Measurements from ENCODE around the gene KATNBL1.
"Not testable (repeated sequence)": the region's sequence is repeated elsewhere in the genome, so short reads cannot be mapped to it uniquely, and the experiment has no call there.

Gene KATNBL1

DNA sequence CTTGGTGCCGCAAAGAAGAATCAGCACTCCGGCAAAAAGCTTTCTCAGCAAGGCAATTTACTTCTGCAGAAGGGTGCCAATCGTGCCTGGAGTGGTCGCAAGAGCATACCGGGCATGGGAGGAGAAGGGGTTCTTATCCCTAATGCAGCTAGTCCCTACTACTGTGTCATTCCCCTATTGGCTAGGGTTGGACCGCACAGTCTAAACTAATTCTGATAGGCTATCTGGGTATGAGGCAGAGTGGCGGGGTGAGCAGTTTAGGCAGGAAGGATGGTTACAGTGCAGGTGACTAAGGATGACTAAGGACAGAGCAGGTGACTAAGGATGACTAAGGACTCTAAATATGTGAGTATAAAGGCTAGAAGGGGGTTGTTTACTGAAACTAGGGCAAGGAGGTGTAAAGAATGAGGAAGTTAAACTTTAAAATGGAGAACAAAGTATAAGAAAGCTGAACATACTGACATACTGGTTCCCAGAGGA, 55.1 kb downstream of the KATNBL1 start:
- WGBS (ENCODE audit: insufficient coverage, insufficient read length): no CpG with 5 or more reads among the region's 7 CpGs
- H3K36me3 ChIP-seq (ENCODE audit: control insufficient read depth, insufficient read depth, low read length): 0 out of 2 replicates have a peak, but pooled peaks cover 2% of the 10 kb centered on the region
- no peaks in the 10 kb centered on the region for H3K4me1 ChIP-seq (ENCODE audit: control insufficient read depth, insufficient read depth, low read length)
- H3K9me3 ChIP-seq (ENCODE audit: control insufficient read depth, insufficient read depth, low read length): peaks cover 2% of the 10 kb centered on the region
- H3K27ac ChIP-seq (ENCODE audit: low read length): no peak overlapping the region
- no peaks in the 10 kb centered on the region for H3K27me3 ChIP-seq (ENCODE audit: control insufficient read depth, insufficient read depth, low read length)
- H3K4me3 ChIP-seq (ENCODE audit: low read length): no peak overlapping the region
- DNase-seq (ENCODE audit: low read depth, low spot score): no peak

DNA sequence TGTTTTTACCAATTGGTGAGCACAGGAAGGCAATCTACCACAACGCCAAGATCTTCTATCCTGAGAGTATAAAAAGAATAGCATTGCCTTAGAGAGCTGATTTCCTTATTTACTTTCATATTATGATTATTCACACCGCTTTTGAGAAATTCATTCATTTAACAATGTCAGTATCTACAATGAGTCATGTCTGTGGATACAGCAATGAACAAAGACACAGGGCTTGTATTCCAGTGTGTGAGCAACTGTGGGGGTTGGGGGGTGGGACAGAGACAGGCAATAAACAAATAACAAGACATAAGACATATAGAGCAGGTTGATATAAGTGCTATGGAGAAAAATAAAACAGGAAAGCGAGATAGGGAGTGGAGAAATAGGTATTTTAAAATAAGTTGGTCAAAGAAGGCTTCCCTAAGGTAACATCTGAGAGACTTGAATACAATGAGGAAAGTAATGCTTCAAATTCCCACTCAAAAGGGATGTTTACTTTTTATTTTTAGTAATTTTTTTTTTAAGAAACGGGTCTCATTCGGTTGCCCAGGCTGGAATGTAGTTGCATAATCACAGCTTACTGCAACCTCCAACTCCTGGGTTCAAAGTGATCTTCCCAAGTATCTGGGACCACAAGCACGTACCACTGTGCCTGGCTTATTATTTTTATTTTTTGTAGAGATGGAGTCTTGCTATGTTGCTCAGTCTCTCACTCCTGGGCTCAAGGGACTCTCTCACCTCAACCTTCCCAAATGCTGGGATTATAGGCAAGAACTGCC, 62.3 kb downstream of the KATNBL1 start:
- Histone ChIP-seq H3K9me3 (ENCODE audit: control insufficient read depth, insufficient read depth, low read length) (no peaks in the 10 kb centered on the region), H3K27me3 (ENCODE audit: control insufficient read depth, insufficient read depth, low read length) (no peaks in the 10 kb centered on the region), H3K4me3 (ENCODE audit: low read length) (no peak overlapping the region), H3K27ac (ENCODE audit: low read length) (no peak overlapping the region), H3K36me3 (ENCODE audit: control insufficient read depth, insufficient read depth, low read length) (no peaks in the 10 kb centered on the region), H3K4me1 (ENCODE audit: control insufficient read depth, insufficient read depth, low read length) (no peaks in the 10 kb centered on the region)
- no peak for DNase-seq (ENCODE audit: low read depth, low spot score)
- WGBS (ENCODE audit: insufficient coverage, insufficient read length): 100% methylated on average over 1 of the region's 6 CpGs

DNA sequence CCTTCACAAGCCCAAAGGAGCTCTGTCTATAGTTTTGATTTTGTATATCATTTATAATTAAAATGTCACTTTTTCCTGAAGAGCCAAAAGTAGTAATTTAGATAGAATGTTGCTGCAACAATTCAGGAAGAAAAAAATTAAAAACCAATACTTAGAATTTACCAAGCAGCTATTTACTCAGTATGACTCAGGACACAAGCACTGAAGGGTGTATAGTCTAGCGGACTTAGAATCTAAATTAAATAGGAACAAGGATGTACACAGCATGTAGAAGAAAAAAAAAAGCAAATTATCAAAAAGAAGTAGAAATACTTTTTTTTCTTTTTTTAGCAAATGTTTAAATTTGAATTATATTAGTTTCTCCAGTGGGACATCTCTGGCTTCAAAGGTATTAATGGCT, 76.4 kb downstream of the KATNBL1 start:
- Histone ChIP-seq H3K27me3 (ENCODE audit: control insufficient read depth, insufficient read depth, low read length) (no peaks in the 10 kb centered on the region), H3K4me1 (ENCODE audit: control insufficient read depth, insufficient read depth, low read length) (no peaks in the 10 kb centered on the region), H3K9me3 (ENCODE audit: control insufficient read depth, insufficient read depth, low read length) (no peaks in the 10 kb centered on the region), H3K4me3 (ENCODE audit: low read length) (no peak overlapping the region), H3K36me3 (ENCODE audit: control insufficient read depth, insufficient read depth, low read length) (no peaks in the 10 kb centered on the region), H3K27ac (ENCODE audit: low read length) (no peak overlapping the region)
- no peak for DNase-seq (ENCODE audit: low read depth, low spot score)
- no CpG with 5 or more reads among the region's 1 CpG for WGBS (ENCODE audit: insufficient coverage, insufficient read length)

- DNase-seq (ENCODE audit: low read depth, low spot score): no peak
- H3K27me3 ChIP-seq (ENCODE audit: control insufficient read depth, insufficient read depth, low read length): no peaks in the 10 kb centered on the region
- H3K4me1 ChIP-seq (ENCODE audit: control insufficient read depth, insufficient read depth, low read length): no peaks in the 10 kb centered on the region
- no peaks in the 10 kb centered on the region for H3K9me3 ChIP-seq (ENCODE audit: control insufficient read depth, insufficient read depth, low read length)
- no peak overlapping the region for H3K4me3 ChIP-seq (ENCODE audit: low read length)
- H3K27ac ChIP-seq (ENCODE audit: low read length): no peak overlapping the region
- no CpG with 5 or more reads among the region's 1 CpG for WGBS (ENCODE audit: insufficient coverage, insufficient read length)
- no peaks in the 10 kb centered on the region for H3K36me3 ChIP-seq (ENCODE audit: control insufficient read depth, insufficient read depth, low read length)
These were observed 77.0 kb downstream of the KATNBL1 start for GRCh38 chr15:34132881-34133280.

DNA sequence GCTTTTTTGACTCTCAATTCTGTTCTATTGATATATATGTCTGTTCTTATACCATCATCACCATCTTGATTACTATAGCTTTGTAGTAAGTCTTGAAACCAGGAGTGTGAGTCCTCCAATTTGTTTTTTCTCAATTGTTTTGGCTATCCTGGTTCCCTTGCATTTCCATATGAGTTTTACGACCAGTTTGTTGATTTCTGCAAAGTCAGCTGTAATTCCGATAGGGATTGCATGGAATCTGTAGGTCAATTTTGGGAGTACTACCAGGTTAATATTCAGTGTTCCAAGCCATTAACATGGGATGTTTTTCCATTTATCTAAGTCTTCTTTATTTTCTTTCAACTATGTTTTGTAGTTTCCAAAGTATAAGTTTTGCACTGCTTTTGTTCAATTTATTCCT, 81.0 kb downstream of the KATNBL1 start:
- Histone ChIP-seq H3K4me3 (ENCODE audit: low read length) (no peak overlapping the region), H3K36me3 (ENCODE audit: control insufficient read depth, insufficient read depth, low read length) (no peaks in the 10 kb centered on the region), H3K9me3 (ENCODE audit: control insufficient read depth, insufficient read depth, low read length) (no peaks in the 10 kb centered on the region), H3K27ac (ENCODE audit: low read length) (no peak overlapping the region), H3K4me1 (ENCODE audit: control insufficient read depth, insufficient read depth, low read length) (no peaks in the 10 kb centered on the region), H3K27me3 (ENCODE audit: control insufficient read depth, insufficient read depth, low read length) (no peaks in the 10 kb centered on the region)
- no CpG with 5 or more reads among the region's 2 CpGs for WGBS (ENCODE audit: insufficient coverage, insufficient read length)
- DNase-seq (ENCODE audit: low read depth, low spot score): no peak

DNA sequence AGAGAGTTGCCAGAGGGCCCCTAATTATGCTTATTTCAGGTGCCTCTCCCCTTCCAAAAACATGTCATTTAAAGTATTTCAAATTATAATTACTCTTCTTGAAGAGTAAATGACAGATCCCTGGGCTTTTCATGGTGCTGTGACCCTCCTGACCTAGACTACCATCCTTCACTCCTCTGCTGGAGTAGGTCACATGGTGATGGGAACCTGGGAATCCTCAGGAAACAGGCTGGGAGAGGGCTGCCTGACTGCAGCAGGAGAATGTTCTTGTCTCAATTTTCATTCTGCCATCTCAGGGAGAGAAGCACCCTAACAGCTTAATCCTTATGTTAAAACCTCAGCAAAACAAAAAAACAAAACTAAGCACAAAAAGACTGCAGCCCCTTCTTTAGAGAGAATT, 83.4 kb downstream of the KATNBL1 start:
- no peak for DNase-seq (ENCODE audit: low read depth, low spot score)
- no peak overlapping the region for H3K4me3 ChIP-seq (ENCODE audit: low read length)
- H3K4me1 ChIP-seq (ENCODE audit: control insufficient read depth, insufficient read depth, low read length): no peaks in the 10 kb centered on the region
- no peaks in the 10 kb centered on the region for H3K9me3 ChIP-seq (ENCODE audit: control insufficient read depth, insufficient read depth, low read length)
- H3K36me3 ChIP-seq (ENCODE audit: control insufficient read depth, insufficient read depth, low read length): no peaks in the 10 kb centered on the region
- no peak overlapping the region for H3K27ac ChIP-seq (ENCODE audit: low read length)
- no peaks in the 10 kb centered on the region for H3K27me3 ChIP-seq (ENCODE audit: control insufficient read depth, insufficient read depth, low read length)

GRCh38 chr15:34125945-34126344, 84.0 kb downstream of the KATNBL1 start:
- Histone ChIP-seq H3K27ac (ENCODE audit: low read length) (no peak overlapping the region), H3K4me3 (ENCODE audit: low read length) (no peak overlapping the region), H3K27me3 (ENCODE audit: control insufficient read depth, insufficient read depth, low read length) (no peaks in the 10 kb centered on the region), H3K9me3 (ENCODE audit: control insufficient read depth, insufficient read depth, low read length) (no peaks in the 10 kb centered on the region), H3K4me1 (ENCODE audit: control insufficient read depth, insufficient read depth, low read length) (no peaks in the 10 kb centered on the region), H3K36me3 (ENCODE audit: control insufficient read depth, insufficient read depth, low read length) (no peaks in the 10 kb centered on the region)
- DNase-seq (ENCODE audit: low read depth, low spot score): no peak
- no CpG with 5 or more reads among the region's 1 CpG for WGBS (ENCODE audit: insufficient coverage, insufficient read length)

DNA sequence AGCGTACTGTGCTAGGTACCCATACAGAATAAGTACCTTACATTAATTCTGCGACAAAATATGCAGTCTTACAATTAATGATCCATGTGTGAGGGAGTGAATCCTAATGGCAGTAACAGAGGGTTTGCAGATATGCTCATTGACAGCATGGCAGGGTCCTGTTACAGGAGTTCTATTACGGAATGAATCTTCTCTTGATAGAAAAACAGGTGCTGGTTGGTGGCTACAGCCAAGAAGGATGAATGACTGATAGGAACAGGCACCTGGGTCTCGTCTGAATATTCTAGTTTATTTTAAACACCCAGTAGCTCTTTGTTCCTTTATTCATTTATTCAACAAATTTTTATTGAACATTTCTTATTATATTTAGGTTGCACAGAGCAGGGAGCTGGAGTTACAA, 85.2 kb downstream of the KATNBL1 start:
- WGBS (ENCODE audit: insufficient coverage, insufficient read length): no CpG with 5 or more reads among the region's 4 CpGs
- no peak for DNase-seq (ENCODE audit: low read depth, low spot score)
- Histone ChIP-seq H3K36me3 (ENCODE audit: control insufficient read depth, insufficient read depth, low read length) (no peaks in the 10 kb centered on the region), H3K27ac (ENCODE audit: low read length) (no peak overlapping the region), H3K4me3 (ENCODE audit: low read length) (no peak overlapping the region), H3K9me3 (ENCODE audit: control insufficient read depth, insufficient read depth, low read length) (no peaks in the 10 kb centered on the region), H3K4me1 (ENCODE audit: control insufficient read depth, insufficient read depth, low read length) (no peaks in the 10 kb centered on the region), H3K27me3 (ENCODE audit: control insufficient read depth, insufficient read depth, low read length) (no peaks in the 10 kb centered on the region)

DNA sequence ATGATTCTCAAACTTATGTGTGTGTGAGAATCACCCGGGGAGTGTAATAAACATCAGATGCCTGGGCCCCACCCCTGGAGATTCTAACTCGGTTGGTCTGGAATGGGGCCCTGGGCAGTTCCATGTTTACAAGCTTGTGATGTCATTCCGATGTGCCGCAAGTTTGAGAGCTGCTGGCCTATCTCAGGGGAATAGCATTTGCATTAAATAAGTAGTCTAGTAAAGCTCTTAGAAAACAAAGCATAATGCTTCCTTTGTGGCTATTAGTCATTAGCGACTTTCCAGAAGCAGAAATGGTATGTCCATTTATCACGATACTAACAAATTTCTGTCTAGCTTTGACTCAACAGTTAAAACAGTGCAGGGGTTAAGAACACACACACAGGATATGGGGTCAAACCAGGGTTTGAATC, 87.1 kb downstream of the KATNBL1 start:
- H3K4me3 ChIP-seq (ENCODE audit: low read length): no peak overlapping the region
- H3K36me3 ChIP-seq (ENCODE audit: control insufficient read depth, insufficient read depth, low read length): no peaks in the 10 kb centered on the region
- no peaks in the 10 kb centered on the region for H3K4me1 ChIP-seq (ENCODE audit: control insufficient read depth, insufficient read depth, low read length)
- no CpG with 5 or more reads among the region's 6 CpGs for WGBS (ENCODE audit: insufficient coverage, insufficient read length)
- no peak overlapping the region for H3K27ac ChIP-seq (ENCODE audit: low read length)
- H3K9me3 ChIP-seq (ENCODE audit: control insufficient read depth, insufficient read depth, low read length): no peaks in the 10 kb centered on the region
- no peaks in the 10 kb centered on the region for H3K27me3 ChIP-seq (ENCODE audit: control insufficient read depth, insufficient read depth, low read length)
- DNase-seq (ENCODE audit: low read depth, low spot score): no peak

DNA sequence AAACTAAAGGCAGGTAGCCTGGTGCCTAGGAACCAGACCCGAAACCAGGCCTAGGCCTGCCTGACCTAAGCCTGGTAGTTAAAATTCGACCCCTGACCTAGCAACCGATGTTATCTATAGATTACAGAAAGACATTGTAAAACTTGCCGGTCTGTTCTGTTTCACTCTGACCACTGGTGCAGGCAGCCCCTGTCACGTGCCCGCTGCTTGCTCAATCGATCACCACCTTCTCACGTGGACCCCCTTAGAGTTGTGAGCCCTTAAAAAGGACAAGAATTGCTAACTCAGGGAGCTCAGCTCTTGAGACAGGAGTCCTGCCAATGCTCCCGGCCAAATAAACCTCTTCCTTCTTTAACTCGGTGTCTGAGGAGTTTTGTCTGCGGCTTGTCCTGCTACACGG, 88.1 kb downstream of the KATNBL1 start:
- H3K36me3 ChIP-seq (ENCODE audit: control insufficient read depth, insufficient read depth, low read length); H3K4me1 ChIP-seq (ENCODE audit: control insufficient read depth, insufficient read depth, low read length); H3K27ac ChIP-seq (ENCODE audit: low read length); H3K9me3 ChIP-seq (ENCODE audit: control insufficient read depth, insufficient read depth, low read length); H3K27me3 ChIP-seq (ENCODE audit: control insufficient read depth, insufficient read depth, low read length); DNase-seq (ENCODE audit: low read depth, low spot score); H3K4me3 ChIP-seq (ENCODE audit: low read length): not testable (repeated sequence)
- no CpG with 5 or more reads among the region's 12 CpGs for WGBS (ENCODE audit: insufficient coverage, insufficient read length)

- not testable (repeated sequence) for H3K4me3 ChIP-seq (ENCODE audit: low read length); H3K27me3 ChIP-seq (ENCODE audit: control insufficient read depth, insufficient read depth, low read length); H3K27ac ChIP-seq (ENCODE audit: low read length); H3K36me3 ChIP-seq (ENCODE audit: control insufficient read depth, insufficient read depth, low read length); H3K9me3 ChIP-seq (ENCODE audit: control insufficient read depth, insufficient read depth, low read length); H3K4me1 ChIP-seq (ENCODE audit: control insufficient read depth, insufficient read depth, low read length); DNase-seq (ENCODE audit: low read depth, low spot score)
- no CpG with 5 or more reads among the region's 2 CpGs for WGBS (ENCODE audit: insufficient coverage, insufficient read length)
These were observed 89.5 kb downstream of the KATNBL1 start for GRCh38 chr15:34120420-34120819.
